HG03045 (cell line): ENCODE results near the gene PSMD13.
A peak's percentile ranks its signal among the peaks of the same experiment; 100 is the strongest.
"Not testable (repeated sequence)": the region's sequence is repeated elsewhere in the genome, so short reads cannot be mapped to it uniquely, and the experiment has no call there.

Source experiments
- ATAC-seq: cut with Tn5 transposase; IDR thresholded peaks from one replicate; pipeline ENCODE4 v1.9.1; 2021; ENCODE audit warnings: mild to moderate bottlenecking, moderate library complexity; ENCODE audit not compliant: unreplicated experiment

Gene PSMD13

GRCh38 chr11:285894-286220 is 49.1 kb downstream of the PSMD13 start:
- no peak for ATAC-seq

- ATAC-seq = not testable (repeated sequence)
These were observed 50.4 kb downstream of the PSMD13 start for GRCh38 chr11:286977-287820.

- ATAC-seq = no peak
These were observed 51.2 kb downstream of the PSMD13 start for GRCh38 chr11:287821-288477.

GRCh38 chr11:288478-289397 is 52.0 kb downstream of the PSMD13 start, which contains the start of gene PGGHG:
PGGHG (plus strand) TSS chr11:289126; CDS start chr11:289817, 691 bp downstream.
- peak; percentile 74 for ATAC-seq

GRCh38 chr11:289398-289711 is 52.6 kb downstream of the PSMD13 start:
- ATAC-seq = no peak

GRCh38 chr11:289712-290620 is 53.2 kb downstream of the PSMD13 start:
- no peak for ATAC-seq

- ATAC-seq = no peak
These were observed 54.0 kb downstream of the PSMD13 start for GRCh38 chr11:290621-291231.

- no peak for ATAC-seq
These were observed 54.8 kb downstream of the PSMD13 start for GRCh38 chr11:291281-292210.

GRCh38 chr11:292211-293121 is 55.7 kb downstream of the PSMD13 start:
- ATAC-seq = no peak

- no peak for ATAC-seq
These were observed 56.6 kb downstream of the PSMD13 start for GRCh38 chr11:293271-293851.

- no peak for ATAC-seq
These were observed 57.3 kb downstream of the PSMD13 start for GRCh38 chr11:293852-294661.

GRCh38 chr11:294780-295179 is 58.0 kb downstream of the PSMD13 start:
- ATAC-seq = no peak

- ATAC-seq = no peak
These were observed 58.8 kb downstream of the PSMD13 start for GRCh38 chr11:295351-296170.

- ATAC-seq = no peak
These were observed 59.6 kb downstream of the PSMD13 start for GRCh38 chr11:296171-297050.

- no peak for ATAC-seq
These were observed 60.3 kb downstream of the PSMD13 start for GRCh38 chr11:297051-297585.
